H1 (cell line): ENCODE results near the gene TLK2. TPM values are rescaled to one million over a fixed set of nuclear protein-coding genes. Genes with fewer than 3 reads are reported as not detected.

Experiments used
- CTCF ChIA-PET: fragments of 300-600 bp; sonication (Branson Sonifier 250); formaldehyde crosslinking; loops from one replicate; lab custom pipeline; 2021; ENCODE audit not compliant: partially characterized antibody; lab: Charles Lee
- POLR2A ChIA-PET: fragments of 300-600 bp; sonication (Branson Sonifier 250); formaldehyde crosslinking; loops from one replicate; lab custom pipeline; 2021; ENCODE audit warnings: inconsistent platforms; ENCODE audit not compliant: partially characterized antibody; lab: Charles Lee
- DNase-seq, 2 experiments: peaks; one replicate each; pipeline versions ENCODE4 v3.0.0 to v3.0.0-alpha.2; 2010 to 2022; ENCODE audit warnings: low spot score in 2 of 2, low read depth in 1 of 2, mixed read lengths in 1 of 2
- FAIRE-seq: peaks from 2 replicates; lab custom pipeline; 2011; peaks lifted over from hg19 to GRCh38; lab: Jason Lieb, UNC
- H2AFZ ChIP-seq: 2 replicates; pipeline ENCODE4 v1.8.1; 2012; ENCODE audit warnings: low read length, inconsistent platforms
- H2AK5ac ChIP-seq: 2 replicates; pipeline ENCODE4 v1.6.1; 2013; ENCODE audit warnings: low read depth, low read length
- H2BK120ac ChIP-seq: replicated peaks from 2 replicates; pipeline ENCODE3; 2013; ENCODE audit warnings: low read depth, low read length, inconsistent platforms
- H2BK12ac ChIP-seq: 2 replicates; pipeline ENCODE4 v1.6.1; 2013; ENCODE audit warnings: low read depth, low read length
- H2BK15ac ChIP-seq: 2 replicates; pipeline ENCODE4 v1.6.1; 2013; ENCODE audit warnings: low read length
- H2BK20ac ChIP-seq: 2 replicates; pipeline ENCODE4 v1.6.1; 2013; ENCODE audit warnings: low read length
- H2BK5ac ChIP-seq: 2 replicates; pipeline ENCODE4 v1.6.1; 2013; ENCODE audit warnings: low read depth, low read length
- H3K14ac ChIP-seq: 2 replicates; pipeline ENCODE4 v1.6.1; 2013; ENCODE audit warnings: inconsistent platforms; ENCODE audit not compliant: insufficient read length
- H3K18ac ChIP-seq: 2 replicates; pipeline ENCODE4 v1.6.1; 2013; ENCODE audit warnings: low read length; ENCODE audit errors: extremely low read depth
- H3K23ac ChIP-seq: 2 replicates; pipeline ENCODE4 v1.6.1; 2013; ENCODE audit warnings: inconsistent platforms; ENCODE audit not compliant: insufficient read length
- H3K23me2 ChIP-seq: 2 replicates; pipeline ENCODE4 v1.6.1; 2013; ENCODE audit warnings: low read depth, low read length
- H3K27ac ChIP-seq: 2 replicates; pipeline ENCODE4 v1.6.1; 2011; ENCODE audit warnings: low read depth, low read length, inconsistent platforms
- H3K27me3 ChIP-seq, 4 experiments: replicated peaks in 1 of 4; 1 replicate in 1 of 4; 2 replicates in 3 of 4; pipeline versions ENCODE4 v1.6.1 to v1.8.1; 2011 to 2013; ENCODE audit warnings: low read length in 3 of 4, mild to moderate bottlenecking in 3 of 4, inconsistent platforms in 2 of 4, mixed read lengths in 2 of 4, moderate library complexity in 1 of 4; ENCODE audit not compliant: control insufficient read depth in 3 of 4, insufficient read depth in 3 of 4; ENCODE audit errors: extremely low read depth in 1 of 4
- H3K36me3 ChIP-seq, 4 experiments: 2 replicates each; pipeline versions ENCODE4 v1.6.1 to v1.8.1; 2011 to 2013; ENCODE audit warnings: mild to moderate bottlenecking in 4 of 4, low read length in 3 of 4, moderate library complexity in 2 of 4, control low read depth in 1 of 4, inconsistent platforms in 1 of 4; ENCODE audit not compliant: insufficient read depth in 4 of 4, control insufficient read depth in 2 of 4
- H3K4ac ChIP-seq: replicated peaks from 2 replicates; pipeline ENCODE3; 2013; ENCODE audit warnings: low read length, low read depth, mixed read lengths, inconsistent platforms; ENCODE audit not compliant: insufficient read length
- H3K4me1 ChIP-seq, 4 experiments: replicated peaks in 1 of 4; 1 replicate in 1 of 4; 2 replicates in 3 of 4; pipeline versions ENCODE4 v1.6.1 to v1.8.1; 2011 to 2013; ENCODE audit warnings: low read length in 3 of 4, inconsistent platforms in 2 of 4, mixed read lengths in 1 of 4; ENCODE audit not compliant: insufficient read depth in 4 of 4, control insufficient read depth in 3 of 4
- H3K4me2 ChIP-seq, 2 experiments: 2 replicates each; pipeline versions ENCODE4 v1.6.1 to v1.8.1; 2011 to 2013; ENCODE audit warnings: low read depth in 2 of 2, low read length in 2 of 2, control low read depth in 1 of 2, inconsistent platforms in 1 of 2, mild to moderate bottlenecking in 1 of 2; ENCODE audit not compliant: insufficient read depth in 1 of 2
- H3K4me3 ChIP-seq, 4 experiments: fragments of 200-600, 300-600 bp in 1 of 4; sonication (generic), shearing (Covaris generic), sonication (Bioruptor Twin) in 1 of 4; 2 replicates each; pipeline versions ENCODE4 v1.5.1 to v1.8.1; 2011 to 2016; ENCODE audit warnings: low read length in 4 of 4, low read depth in 3 of 4, control low read depth in 2 of 4, inconsistent platforms in 2 of 4, mild to moderate bottlenecking in 2 of 4, mixed read lengths in 1 of 4, moderate library complexity in 1 of 4; ENCODE audit not compliant: insufficient read depth in 2 of 4; ENCODE audit errors: extremely low read depth in 1 of 4
- H3K56ac ChIP-seq: replicated peaks from 2 replicates; pipeline ENCODE3; 2013; ENCODE audit warnings: low read depth, mild to moderate bottlenecking, mixed read lengths, low read length, inconsistent platforms; ENCODE audit not compliant: insufficient read length
- H3K79me1 ChIP-seq: 2 replicates; pipeline ENCODE4 v1.6.1; 2013; ENCODE audit warnings: low read depth, low read length, control low read depth
- H3K79me2 ChIP-seq, 2 experiments: 2 replicates each; pipeline versions ENCODE4 v1.6.1 to v1.8.1; 2012 to 2013; ENCODE audit warnings: low read length in 2 of 2, mild to moderate bottlenecking in 2 of 2, inconsistent platforms in 1 of 2; ENCODE audit not compliant: insufficient read depth in 2 of 2, control insufficient read depth in 1 of 2
- H3K9ac ChIP-seq, 4 experiments: replicated peaks in 1 of 4; 1 replicate in 1 of 4; 2 replicates in 3 of 4; pipeline versions ENCODE4 v1.6.1 to v1.8.1; 2011 to 2013; ENCODE audit warnings: low read depth in 3 of 4, low read length in 3 of 4, control low read depth in 2 of 4, mild to moderate bottlenecking in 2 of 4, moderate library complexity in 2 of 4, inconsistent platforms in 1 of 4; ENCODE audit errors: extremely low read depth in 1 of 4
- H3K9me3 ChIP-seq, 2 experiments: 2 replicates each; pipeline versions ENCODE4 v1.6.1 to v1.8.1; 2012 to 2013; ENCODE audit warnings: mild to moderate bottlenecking in 2 of 2, moderate library complexity in 2 of 2, control low read depth in 1 of 2, inconsistent platforms in 1 of 2, low read depth in 1 of 2, low read length in 1 of 2, mixed read lengths in 1 of 2; ENCODE audit not compliant: insufficient read depth in 2 of 2
- H4K20me1 ChIP-seq, 2 experiments: replicated peaks in 1 of 2; 2 replicates each; pipeline versions ENCODE3 to v1.8.1; 2011 to 2013; ENCODE audit warnings: inconsistent platforms in 2 of 2, low read length in 2 of 2, mild to moderate bottlenecking in 1 of 2; ENCODE audit not compliant: insufficient read depth in 2 of 2, control insufficient read depth in 1 of 2
- H4K5ac ChIP-seq: 2 replicates; pipeline ENCODE4 v1.6.1; 2013; ENCODE audit warnings: low read length, low read depth, mixed read lengths, inconsistent platforms; ENCODE audit not compliant: insufficient read length
- H4K8ac ChIP-seq: 2 replicates; pipeline ENCODE4 v1.8.0; 2013; ENCODE audit warnings: mild to moderate bottlenecking, moderate library complexity, low read length, inconsistent platforms; ENCODE audit not compliant: insufficient read depth; ENCODE audit errors: extremely low read depth
- H4K91ac ChIP-seq: replicated peaks from 2 replicates; pipeline ENCODE3; 2013; ENCODE audit warnings: low read length, mixed read lengths, inconsistent platforms; ENCODE audit not compliant: insufficient read length
- EGR1 ChIP-seq: IDR thresholded peaks from 2 replicates; pipeline ENCODE4 v1.6.1; 2011; ENCODE audit warnings: low read depth, low read length, borderline replicate concordance
- GABPA ChIP-seq: IDR thresholded peaks from 2 replicates; pipeline ENCODE4 v1.6.1; 2011; ENCODE audit warnings: mild to moderate bottlenecking, low read length, moderate library complexity, borderline replicate concordance; ENCODE audit not compliant: insufficient read depth
- KDM4A ChIP-seq: IDR thresholded peaks from one replicate; pipeline ENCODE4 v1.7.1; 2012; ENCODE audit warnings: low read depth, mild to moderate bottlenecking, moderate library complexity, low read length, inconsistent platforms; ENCODE audit not compliant: severe bottlenecking
- RNF2 ChIP-seq: fragments of 200-900, 300-1000 bp; sonication (generic); IDR thresholded peaks from 2 replicates; pipeline ENCODE4 v1.7.1; 2016; ENCODE audit warnings: borderline replicate concordance, low read depth, mild to moderate bottlenecking, antibody characterized with exemption, low read length; ENCODE audit not compliant: poor library complexity, severe bottlenecking; ENCODE audit errors: missing control alignments
- RXRA ChIP-seq: IDR thresholded peaks from 2 replicates; pipeline ENCODE4 v1.6.1; 2011; ENCODE audit warnings: low read depth, mild to moderate bottlenecking, low read length, moderate library complexity; ENCODE audit not compliant: insufficient read depth
- ZNF274 ChIP-seq: IDR thresholded peaks from 2 replicates; pipeline ENCODE4 v1.7.0; 2012; ENCODE audit warnings: low read length, borderline replicate concordance; ENCODE audit errors: extremely low read depth
- WGBS, 2 experiments: shearing (Covaris generic) in 1 of 2; methylation state at CpG; one replicate each; pipeline versions ENCODE4 v1.1.6 to v1.1.7; 2013 to 2015; ENCODE audit warnings: low lambda C conversion rate in 2 of 2, mixed read lengths in 2 of 2, inconsistent platforms in 1 of 2, low coverage in 1 of 2, missing lambda C conversion rate in 1 of 2; ENCODE audit not compliant: insufficient replicate concordance in 2 of 2, insufficient coverage in 1 of 2, insufficient read length in 1 of 2; ENCODE audit errors: extremely low coverage in 1 of 2, missing lambda C conversion rate in 1 of 2; 5-methylcytosine and 5-hydroxymethylcytosine counted together
- polyA plus RNA-seq, 7 experiments: library from polyadenylated mRNA; depleted of rRNA in 3 of 7; stranded (reverse) in 5 of 7; unstranded in 2 of 7; fragments of >200 nt in 5 of 7; fragments of 200-250 nt in 2 of 7; gene quantifications; 1 replicate in 5 of 7; 2 replicates in 1 of 7; 4 replicates in 1 of 7; pipeline versions ENCODE4 v1.2.1 to v1.2.3, GENCODE V29; 2011 to 2013; ENCODE audit warnings: missing spikeins in 2 of 7, mixed read lengths in 2 of 7
- total RNA-seq: library from RNA; stranded (reverse); fragmentation: NEBNext Ultra II Directional; extraction: Animal tissue kit (Norgen Biotek cat#: 25700); gene quantifications from 2 replicates; pipeline ENCODE4 v1.2.1, GENCODE V29; 2021

TLK2 gene
- total and polyA plus RNA-seq, 2 of the 8 experiments (the other 6 are each of a cell fraction or from before 2014, with no cell fraction given), result 43.1 to 59.9 TPM

- Histone ChIP-seq H3K14ac (no peak overlapping the region), H2BK5ac (no peak overlapping the region), H3K36me3 (peaks cover 2 to 64% (median 25%) of the 10 kb centered on the region in 4 experiments; a peak in 7 of 8 replicates), H3K4me3 (no peak overlapping the region), H4K8ac (no peak overlapping the region), H4K20me1 (no peaks in the 10 kb centered on the region), H3K23ac (no peak overlapping the region), H3K23me2 (no peaks in the 10 kb centered on the region), H3K27ac (no peak overlapping the region), H3K9me3 (no peaks in the 10 kb centered on the region; a peak in 1 of 4 replicates), H3K27me3 (no peaks in the 10 kb centered on the region), H2BK120ac (no peak overlapping the region), H4K91ac (no peak overlapping the region), H2BK20ac (no peak overlapping the region), H3K4me1 (no peaks in the 10 kb centered on the region), H2BK15ac (no peak overlapping the region), H3K18ac (no peak overlapping the region), H2AFZ (no peak overlapping the region), H3K4ac (no peak overlapping the region), H2BK12ac (no peak overlapping the region)
- POLR2A ChIA-PET, result no interaction called here
- no peak for DNase-seq
- CTCF ChIA-PET, result interaction anchor here (1.2 kb wide), 1 partner anchor 95 kb away, joined by 3 read pairs; no protein-coding TSS in a partner anchor
- TF ChIP-seq RXRA (no peak), EGR1 (no peak), KDM4A (no peak), GABPA (no peak), RNF2 (no peak), ZNF274 (no peak)
- TF ChIP-seq, all 59 proteins: peak for 0
- Histone ChIP-seq H4K5ac (no peak overlapping the region), H2AK5ac (no peak overlapping the region), H3K56ac (no peak overlapping the region), H3K9ac (no peak overlapping the region), H3K4me2 (no peak overlapping the region), H3K79me2 (no peaks in the 10 kb centered on the region), H3K79me1 (no peaks in the 10 kb centered on the region)
- 80% methylated on average over 2 of the region's 2 CpGs; no CpG with 5 or more reads in 1 of the 2 experiments for WGBS, 2 experiments
- no peak for FAIRE-seq
These were observed 119.3 kb downstream of the TLK2 start for GRCh38 chr17:62597920-62598319.
